K562 (cell line): ENCODE results near the gene IGFALS. TPM values are rescaled to one million over a fixed set of nuclear protein-coding genes. Genes with fewer than 3 reads are reported as not detected.

Experiments
- ATAC-seq: fragments of 200-7000 bp; cut with Tn5 transposase; 3 replicates; pipeline ENCODE4 v1.9.1; 2020; ENCODE audit warnings: moderate library complexity
- BruUV-seq: library from RNA; stranded (reverse); fragments of 400-500 nt; replicated peaks from 2 replicates; lab custom pipeline; 2021; lab: Mats Ljungman, UMichigan
- CTCF ChIA-PET: fragments of 300-600 bp; formaldehyde crosslinking; extraction: SDS; loops from one replicate; lab custom pipeline; 2021; ENCODE audit warnings: low intra/inter-chr PET ratio; lab: Yijun Ruan, JAX
- POLR2A ChIA-PET: fragments of 300-600, 350-650 bp; sonication (Branson Sonifier 250); formaldehyde crosslinking; extraction: SDS; loops from one replicate; lab custom pipeline; 2021; ENCODE audit warnings: antibody characterized with exemption, inconsistent platforms; lab: Yijun Ruan, JAX
- DNase-seq, 4 experiments: peaks; one replicate each; pipeline versions ENCODE4 v3.0.0 to v3.0.0-alpha.2; 2011 to 2018; ENCODE audit warnings: low spot score in 3 of 4, mixed read lengths in 3 of 4; ENCODE audit errors: extremely low read depth in 1 of 4
- FAIRE-seq: peaks from 2 replicates; lab custom pipeline; 2011; peaks lifted over from hg19 to GRCh38; lab: Jason Lieb, UNC
- H2AFZ ChIP-seq: 2 replicates; pipeline ENCODE4 v1.6.0; 2011; ENCODE audit warnings: low read depth, low read length, control low read depth, inconsistent platforms
- H3K27ac ChIP-seq: fragments of 200-600 bp; 3 replicates; pipeline ENCODE4 v1.8.0; 2011; ENCODE audit warnings: low read depth, mild to moderate bottlenecking, control low read depth, inconsistent platforms, low read length, moderate library complexity, mixed read lengths; ENCODE audit errors: extremely low read depth
- H3K27me3 ChIP-seq, 2 experiments: fragments of 300-600 bp in 1 of 2; 2 replicates in 1 of 2; 3 replicates in 1 of 2; pipeline versions ENCODE4 v1.6.0 to v1.8.0; 2011; ENCODE audit warnings: inconsistent platforms in 2 of 2, low read length in 2 of 2, mild to moderate bottlenecking in 1 of 2, mixed read lengths in 1 of 2, moderate library complexity in 1 of 2; ENCODE audit not compliant: control insufficient read depth in 2 of 2, insufficient read depth in 2 of 2
- H3K36me3 ChIP-seq: fragments of 300-600 bp; 3 replicates; pipeline ENCODE4 v1.8.0; 2011; ENCODE audit warnings: mild to moderate bottlenecking, low read length, inconsistent platforms; ENCODE audit not compliant: control insufficient read depth, insufficient read depth
- H3K4me1 ChIP-seq, 2 experiments: fragments of 200-600 bp in 1 of 2; replicated peaks in 1 of 2; 2 replicates in 1 of 2; 3 replicates in 1 of 2; pipeline versions ENCODE4 v1.5.1 to v1.8.0; 2011; ENCODE audit warnings: inconsistent platforms in 2 of 2, low read length in 2 of 2, mild to moderate bottlenecking in 1 of 2, mixed read lengths in 1 of 2, moderate library complexity in 1 of 2; ENCODE audit not compliant: control insufficient read depth in 2 of 2, insufficient read depth in 2 of 2
- H3K4me2 ChIP-seq: 2 replicates; pipeline ENCODE4 v1.6.1; 2011; ENCODE audit warnings: low read length, control low read depth, inconsistent platforms, mixed read lengths; ENCODE audit not compliant: insufficient read depth
- H3K4me3 ChIP-seq: fragments of 200-600 bp; sonication (generic), shearing (Covaris generic); 2 replicates; pipeline ENCODE4 v1.5.1; 2016; ENCODE audit warnings: control low read depth, inconsistent platforms
- H3K79me2 ChIP-seq: fragments of 200-600 bp; 3 replicates; pipeline ENCODE4 v1.8.0; 2011; ENCODE audit warnings: low read length, inconsistent platforms; ENCODE audit not compliant: control insufficient read depth, insufficient read depth
- H3K9ac ChIP-seq, 2 experiments: 2 replicates each; pipeline versions ENCODE4 v1.6.0 to v1.6.1; 2011; ENCODE audit warnings: low read depth in 2 of 2, low read length in 2 of 2, control low read depth in 1 of 2, inconsistent platforms in 1 of 2, mild to moderate bottlenecking in 1 of 2, mixed read lengths in 1 of 2; ENCODE audit not compliant: insufficient read depth in 1 of 2
- H3K9me1 ChIP-seq: one replicate; pipeline ENCODE4 v1.6.0; 2011; ENCODE audit warnings: inconsistent platforms, mild to moderate bottlenecking, low read length, moderate library complexity; ENCODE audit not compliant: control insufficient read depth, insufficient read depth
- H3K9me3 ChIP-seq: replicated peaks from 2 replicates; pipeline ENCODE4 v1.5.1; 2011; ENCODE audit warnings: low read depth, low read length, inconsistent platforms; ENCODE audit not compliant: control insufficient read depth, insufficient read depth
- H4K20me1 ChIP-seq: replicated peaks from 2 replicates; pipeline ENCODE4 v1.6.1; 2011; ENCODE audit warnings: low read length, inconsistent platforms, mixed read lengths; ENCODE audit not compliant: control insufficient read depth, insufficient read depth
- ATF6 ChIP-seq: sonication (generic); formaldehyde crosslinking; IDR thresholded peaks from 2 replicates; pipeline ENCODE4 v1.4.0; 2020; ENCODE audit warnings: mild to moderate bottlenecking, missing genetic modification reagents
- CREM ChIP-seq: IDR thresholded peaks from 2 replicates; pipeline ENCODE4 v1.6.1; 2014; ENCODE audit warnings: antibody characterized with exemption, low read depth
- ELF4 ChIP-seq: fragments of 450-650 bp; formaldehyde crosslinking; IDR thresholded peaks from 2 replicates; pipeline ENCODE4 v1.4.0; 2022; ENCODE audit warnings: missing genetic modification characterization
- FOXP4 ChIP-seq: sonication (generic); formaldehyde crosslinking; IDR thresholded peaks from 2 replicates; pipeline ENCODE4 v1.8.0; 2022; ENCODE audit warnings: mild to moderate bottlenecking, missing genetic modification reagents, borderline replicate concordance
- GTF2E2 ChIP-seq: fragments of 200-800 bp; sonication (Bioruptor generic); IDR thresholded peaks from 2 replicates; pipeline ENCODE4 v1.6.1; 2016; ENCODE audit warnings: missing genetic modification characterization, missing compliant biosample characterization
- KDM2B ChIP-seq: fragments of 250-450 bp; sonication (Bioruptor Pico); IDR thresholded peaks from 2 replicates; pipeline ENCODE4 v1.8.0; 2021; ENCODE audit warnings: mild to moderate bottlenecking, moderate library complexity
- NCOA1 ChIP-seq: fragments of 450-650 bp; IDR thresholded peaks from 2 replicates; pipeline ENCODE4 v1.6.1; 2016; ENCODE audit warnings: low read depth
- NR4A1 ChIP-seq, 2 experiments: fragments of 250-450 bp in 1 of 2; fragments of 450-650 bp in 1 of 2; sonication (Bioruptor Pico) in 1 of 2; IDR thresholded peaks; 2 replicates each; pipeline versions ENCODE4 v1.4.0 to v1.6.1; 2016 to 2020; ENCODE audit warnings: mild to moderate bottlenecking in 2 of 2, missing compliant biosample characterization in 1 of 2, missing genetic modification characterization in 1 of 2, moderate library complexity in 1 of 2
- NRF1 ChIP-seq, 2 experiments: fragments of 450-650 bp; IDR thresholded peaks in 1 of 2; conservative IDR thresholded peaks in 1 of 2; 2 replicates each; pipeline ENCODE4 v1.6.1; 2014; ENCODE audit warnings: mild to moderate bottlenecking in 2 of 2
- SFPQ ChIP-seq: fragments of 200-400 bp; formaldehyde crosslinking; IDR thresholded peaks from 2 replicates; pipeline ENCODE4 v1.6.1; 2017; ENCODE audit warnings: mild to moderate bottlenecking, low read depth, low read length, moderate library complexity
- SIN3A ChIP-seq, 2 experiments: fragments of 150-350 bp in 1 of 2; IDR thresholded peaks; 2 replicates each; pipeline ENCODE4 v1.6.1; 2011 to 2016; ENCODE audit warnings: borderline replicate concordance in 2 of 2, low read depth in 2 of 2, low read length in 2 of 2, mild to moderate bottlenecking in 2 of 2, moderate library complexity in 2 of 2; ENCODE audit not compliant: control insufficient read depth in 1 of 2
- TFAP4 ChIP-seq: sonication (generic); formaldehyde crosslinking; IDR thresholded peaks from 2 replicates; pipeline ENCODE4 v1.8.0; 2022; ENCODE audit warnings: missing genetic modification reagents, mild to moderate bottlenecking, moderate library complexity, borderline replicate concordance
- WGBS: fragments of 100-300 bp; shearing (Covaris generic); methylation state at CpG from one replicate; pipeline ENCODE4 v1.1.6; 2016; ENCODE audit warnings: low coverage, mixed read lengths; ENCODE audit not compliant: insufficient coverage; ENCODE audit errors: missing lambda C conversion rate; 5-methylcytosine and 5-hydroxymethylcytosine counted together
- in situ Hi-C: fragments of 300-500 bp; cut with MboI; formaldehyde crosslinking; loops from 4 replicates; pipeline ENCODE4 v1.15.0; 2018; ENCODE audit warnings: inconsistent platforms, mixed read lengths
- intact Hi-C: fragments of 100-400 bp; cut with micrococcal nuclease; formaldehyde crosslinking; loops from 2 replicates; pipeline ENCODE4 v1.14.2; 2022
- polyA plus RNA-seq, 8 experiments: library from polyadenylated mRNA; depleted of rRNA in 4 of 8; stranded (reverse) in 5 of 8; unstranded in 3 of 8; fragments of >200 nt; fragmentation: Nextera tagmentation in 2 of 8; fragmentation: Illumina TruSeq in 1 of 8; extraction: Ambion mirVana in 2 of 8; extraction: Trizol in 1 of 8; gene quantifications; 2 replicates each; pipeline versions ENCODE4 v1.2.1 to v1.2.3, GENCODE V29; 2011 to 2014; ENCODE audit warnings: inconsistent platforms in 1 of 8, missing spikeins in 1 of 8
- total RNA-seq, 7 experiments: library from RNA; depleted of rRNA in 6 of 7; stranded (reverse); fragments of >200 nt in 6 of 7; fragmentation: Illumina TruSeq in 2 of 7; extraction: Trizol in 2 of 7; gene quantifications; 2 replicates each; pipeline versions ENCODE4 v1.2.1 to v1.2.3, GENCODE V29; 2011 to 2021; ENCODE audit warnings: low replicate concordance in 1 of 7

The IGFALS gene
- total and polyA plus RNA-seq, 9 of the 15 experiments (the other 6 are each of a cell fraction or from before 2014, with no cell fraction given), result not detected

- WGBS, result 12% methylated on average over 56 of the region's 81 CpGs
- H3K9me1 ChIP-seq, result peaks cover 2% of the 10 kb centered on the region
- in situ Hi-C loops (no loop called here), intact Hi-C loops (no loop called here)
- H3K4me1 ChIP-seq, result peaks cover 20 to 96% of the 10 kb centered on the region in 2 experiments; a peak in 4 of 5 replicates
- FAIRE-seq (no peak), DNase-seq (peak in 2 of 4 experiments; percentile 43 to 54), ATAC-seq (peak; percentile 5)
- peak overlapping the region; percentile 96 for H3K4me3 ChIP-seq
- H3K4me2 ChIP-seq, result peak overlapping the region; percentile 98
- ChIA-PET CTCF (no interaction called here), POLR2A (interaction anchor here (0.6 to 4.3 kb wide), 7 partner anchors 9 to 385 kb away, joined by 3 to 35 read pairs (median 5); partner anchors contain the start of genes FAHD1, HAGH, NUBP2 and RPS2)
- no peaks in the 10 kb centered on the region for H3K27me3 ChIP-seq
- no peaks in the 10 kb centered on the region for H3K9me3 ChIP-seq
- H3K9ac ChIP-seq, result peak overlapping the region; percentile 93 to 95; a peak in 3 of 4 replicates
- no peak overlapping the region for H2AFZ ChIP-seq
- peak overlapping the region; percentile 96 for H3K27ac ChIP-seq
- peaks cover 69% of the 10 kb centered on the region; the same call in 2 of the 3 replicates for H3K36me3 ChIP-seq
- H4K20me1 ChIP-seq, result peaks cover 8% of the 10 kb centered on the region; the same call in 1 of the 2 replicates
- peaks cover 51% of the 10 kb centered on the region for H3K79me2 ChIP-seq
- no TSS peak for BruUV-seq
- no peak for TF ChIP-seq FOXP4 (CRISPR knock-in tag)
- TF ChIP-seq NRF1 (conservative IDR thresholded peaks at IDR 0.05 in 1 of 2, IDR thresholded peaks at IDR 0.05 in 1 of 2), result peak; percentile 5 to 27; a peak in 2 of 4 replicates
- TF ChIP-seq ATF6 (CRISPR knock-in tag), result no peak
- TF ChIP-seq NCOA1, result no peak
- no peak for TF ChIP-seq SIN3A (IDR thresholded peaks at IDR 0.05; ENCODE audit: borderline replicate concordance in 2 of 2, control insufficient read depth in 1 of 2, low read depth in 2 of 2, low read length in 2 of 2)
- 0 out of 2 replicates have a peak, but pooled peaks have one; percentile 2 for TF ChIP-seq CREM
- no peak for TF ChIP-seq GTF2E2 (tag)
- TF ChIP-seq ELF4 (CRISPR knock-in tag), result 0 out of 2 replicates have a peak, but pooled peaks have one; percentile 24
- no peak for TF ChIP-seq NR4A1 (CRISPR knock-in tag; IDR thresholded peaks at IDR 0.05)
- no peak for TF ChIP-seq NR4A1 (tag; IDR thresholded peaks at IDR 0.05)
- no peak for TF ChIP-seq KDM2B
- no peak for TF ChIP-seq SFPQ
- peak; percentile 42 for TF ChIP-seq TFAP4
Measured at GRCh38 chr16:1770328-1771187, 22.9 kb downstream of the IGFALS start.
